Type B pancreatic cell (in vitro differentiated cells): Measurements from ENCODE around the gene MCF2L. TPM values are rescaled to one million over a fixed set of nuclear protein-coding genes. Genes with fewer than 3 reads are reported as not detected.

ENCODE experiments used
- DNase-seq: peaks from one replicate; pipeline ENCODE4 v3.0.0; 2021; ENCODE audit warnings: mixed read lengths; ENCODE audit not compliant: unreplicated experiment; ENCODE audit errors: extremely low spot score
- H3K27ac Mint-ChIP-seq: 2 replicates; pipeline ENCODE4 v1.8.0; 2021; ENCODE audit warnings: mild to moderate bottlenecking, mixed read lengths
- H3K27me3 Mint-ChIP-seq: 2 replicates; pipeline ENCODE4 v1.8.0; 2021; ENCODE audit warnings: mixed read lengths
- H3K36me3 Mint-ChIP-seq: 2 replicates; pipeline ENCODE4 v1.8.0; 2021; ENCODE audit warnings: mixed read lengths
- H3K4me1 Mint-ChIP-seq: one replicate; pipeline ENCODE4 v1.8.0; 2021; ENCODE audit warnings: mixed read lengths; ENCODE audit not compliant: unreplicated experiment
- H3K4me3 Mint-ChIP-seq: 2 replicates; pipeline ENCODE4 v1.8.0; 2021; ENCODE audit warnings: mild to moderate bottlenecking, mixed read lengths
- H3K9me3 Mint-ChIP-seq: 2 replicates; pipeline ENCODE4 v1.8.0; 2021; ENCODE audit warnings: mixed read lengths
- CTCF ChIP-seq: fragments of 200-600 bp; sonication (generic); conservative IDR thresholded peaks from 2 replicates; pipeline ENCODE4 v1.5.0; 2021; ENCODE audit warnings: antibody characterized with exemption, mild to moderate bottlenecking
- total RNA-seq: library from RNA; stranded (reverse); gene quantifications from 2 replicates; pipeline ENCODE4 v1.2.1, GENCODE V29; 2021; ENCODE audit warnings: low replicate concordance

The MCF2L gene
- total RNA-seq, 1 donor from 2014 or later, result 46.9 TPM

- TF ChIP-seq CTCF, result no peak
- H3K4me3 Mint-ChIP-seq, result no peak overlapping the region
- no peak for DNase-seq
- H3K4me1 Mint-ChIP-seq, result peaks cover 16% of the 10 kb centered on the region
- H3K27me3 Mint-ChIP-seq, result peaks cover 16% of the 10 kb centered on the region
- H3K9me3 Mint-ChIP-seq, result no peaks in the 10 kb centered on the region
- peaks cover 7% of the 10 kb centered on the region for H3K36me3 Mint-ChIP-seq
- H3K27ac Mint-ChIP-seq, result no peak overlapping the region
These were observed 52.4 kb downstream of the MCF2L start for GRCh38 chr13:113021391-113021790.

GRCh38 chr13:113021811-113022210 lies 52.8 kb downstream of the MCF2L start:
- DNase-seq, result no peak
- no peak overlapping the region for H3K27ac Mint-ChIP-seq
- peaks cover 16% of the 10 kb centered on the region for H3K4me1 Mint-ChIP-seq
- TF ChIP-seq CTCF, result no peak
- peaks cover 16% of the 10 kb centered on the region for H3K27me3 Mint-ChIP-seq
- peaks cover 7% of the 10 kb centered on the region for H3K36me3 Mint-ChIP-seq
- H3K9me3 Mint-ChIP-seq, result no peaks in the 10 kb centered on the region
- no peak overlapping the region for H3K4me3 Mint-ChIP-seq

GRCh38 chr13:113022391-113022744 lies 53.4 kb downstream of the MCF2L start:
- no peak for TF ChIP-seq CTCF
- DNase-seq, result no peak
- H3K36me3 Mint-ChIP-seq, result peaks cover 7% of the 10 kb centered on the region
- H3K9me3 Mint-ChIP-seq, result no peaks in the 10 kb centered on the region
- H3K27me3 Mint-ChIP-seq, result peaks cover 19% of the 10 kb centered on the region
- H3K4me3 Mint-ChIP-seq, result peak overlapping the region; percentile 79
- H3K4me1 Mint-ChIP-seq, result peaks cover 16% of the 10 kb centered on the region
- peak overlapping the region; percentile 80 for H3K27ac Mint-ChIP-seq

GRCh38 chr13:113022745-113023574 lies 53.9 kb downstream of the MCF2L start:
- peaks cover 19% of the 10 kb centered on the region for H3K27me3 Mint-ChIP-seq
- no peaks in the 10 kb centered on the region for H3K9me3 Mint-ChIP-seq
- peaks cover 16% of the 10 kb centered on the region for H3K4me1 Mint-ChIP-seq
- H3K4me3 Mint-ChIP-seq, result peak overlapping the region; percentile 79
- H3K27ac Mint-ChIP-seq, result peak overlapping the region; percentile 80
- TF ChIP-seq CTCF, result no peak
- peaks cover 7% of the 10 kb centered on the region for H3K36me3 Mint-ChIP-seq
- no peak for DNase-seq

- DNase-seq, result no peak
- peaks cover 16% of the 10 kb centered on the region for H3K4me1 Mint-ChIP-seq
- H3K4me3 Mint-ChIP-seq, result no peak overlapping the region
These were observed 54.8 kb downstream of the MCF2L start for GRCh38 chr13:113023694-113024430.

More at GRCh38 chr13:113023694-113024430, 54.8 kb downstream of the MCF2L start:
- TF ChIP-seq CTCF, result no peak
- H3K36me3 Mint-ChIP-seq, result peaks cover 7% of the 10 kb centered on the region
- H3K9me3 Mint-ChIP-seq, result no peaks in the 10 kb centered on the region
- H3K27me3 Mint-ChIP-seq, result peaks cover 19% of the 10 kb centered on the region
- no peak overlapping the region for H3K27ac Mint-ChIP-seq
